ENCODE measurements around the gene TDRD12.
"Not testable (repeated sequence)": the region's sequence is repeated elsewhere in the genome, so short reads cannot be mapped to it uniquely, and the experiment has no call there.

Gene TDRD12

DNA sequence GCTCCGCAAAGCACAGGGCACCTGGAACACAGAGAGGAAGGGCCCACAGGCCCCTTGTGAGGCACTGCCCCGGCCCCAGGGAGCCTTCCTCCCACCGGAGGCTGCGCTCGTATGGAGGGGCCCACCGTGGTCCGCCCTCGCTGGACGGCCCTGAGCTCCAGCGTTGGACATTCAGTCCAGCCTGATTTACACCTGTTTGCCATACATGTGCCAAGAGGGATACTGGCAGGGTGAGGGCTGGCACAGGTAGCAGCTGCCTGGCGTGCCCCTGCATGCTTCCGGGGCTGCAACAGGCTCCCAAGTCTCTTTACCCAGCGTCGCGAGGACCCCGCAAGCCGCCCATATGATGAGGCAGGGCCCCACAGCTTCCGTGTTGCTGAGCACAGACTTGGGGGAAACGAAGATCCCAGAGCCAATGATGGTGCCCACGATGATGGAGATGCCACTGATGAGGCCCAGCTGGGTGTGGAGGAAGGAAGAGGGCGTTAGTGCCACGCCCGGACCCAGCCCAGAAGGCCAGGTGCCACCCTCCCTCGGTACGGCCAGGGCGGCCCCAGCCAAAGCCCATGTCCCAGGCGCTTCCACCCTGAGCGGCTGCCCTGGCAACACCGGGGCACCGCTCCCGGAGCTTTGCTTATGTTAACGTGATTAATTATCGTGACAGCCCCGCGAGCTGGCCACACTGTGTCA lies 144.9 kb downstream of the TDRD12 start:
- H3K4me3 ChIP-seq (ENCODE audit: low read depth, low read length): no peak overlapping the region
- no peak for DNase-seq (ENCODE audit: low read depth)
- TF ChIP-seq, protein P1, sequence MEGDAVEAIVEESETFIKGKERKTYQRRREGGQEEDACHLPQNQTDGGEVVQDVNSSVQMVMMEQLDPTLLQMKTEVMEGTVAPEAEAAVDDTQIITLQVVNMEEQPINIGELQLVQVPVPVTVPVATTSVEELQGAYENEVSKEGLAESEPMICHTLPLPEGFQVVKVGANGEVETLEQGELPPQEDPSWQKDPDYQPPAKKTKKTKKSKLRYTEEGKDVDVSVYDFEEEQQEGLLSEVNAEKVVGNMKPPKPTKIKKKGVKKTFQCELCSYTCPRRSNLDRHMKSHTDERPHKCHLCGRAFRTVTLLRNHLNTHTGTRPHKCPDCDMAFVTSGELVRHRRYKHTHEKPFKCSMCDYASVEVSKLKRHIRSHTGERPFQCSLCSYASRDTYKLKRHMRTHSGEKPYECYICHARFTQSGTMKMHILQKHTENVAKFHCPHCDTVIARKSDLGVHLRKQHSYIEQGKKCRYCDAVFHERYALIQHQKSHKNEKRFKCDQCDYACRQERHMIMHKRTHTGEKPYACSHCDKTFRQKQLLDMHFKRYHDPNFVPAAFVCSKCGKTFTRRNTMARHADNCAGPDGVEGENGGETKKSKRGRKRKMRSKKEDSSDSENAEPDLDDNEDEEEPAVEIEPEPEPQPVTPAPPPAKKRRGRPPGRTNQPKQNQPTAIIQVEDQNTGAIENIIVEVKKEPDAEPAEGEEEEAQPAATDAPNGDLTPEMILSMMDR (IDR thresholded peaks at IDR 0.05; ENCODE audit: control insufficient read depth, extremely low read depth, insufficient read depth): no peak

DNA sequence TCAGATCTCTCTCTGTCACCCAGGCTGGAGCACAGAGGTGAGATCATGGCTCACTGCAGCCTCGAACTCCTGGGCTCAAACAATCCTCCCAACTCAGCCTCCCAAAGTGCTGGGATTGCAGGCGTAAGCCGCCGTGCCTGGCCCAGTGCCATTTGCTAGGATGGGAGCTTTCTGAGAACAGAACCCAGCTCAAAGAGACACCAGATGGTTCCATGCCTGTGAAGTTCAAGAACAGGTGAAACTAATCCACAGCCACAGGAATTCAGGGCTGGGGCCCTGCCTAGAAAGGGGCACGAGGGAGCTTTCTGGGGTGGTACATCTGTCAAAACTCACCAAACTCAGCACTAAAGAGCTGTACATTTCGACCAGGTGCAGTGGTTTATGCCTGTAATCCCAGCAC lies 145.8 kb downstream of the TDRD12 start:
- TF ChIP-seq, protein P1 (IDR thresholded peaks at IDR 0.05; ENCODE audit: control insufficient read depth, extremely low read depth, insufficient read depth): no peak
- H3K4me3 ChIP-seq (ENCODE audit: low read depth, low read length): no peak overlapping the region
- DNase-seq (ENCODE audit: low read depth): no peak

DNA sequence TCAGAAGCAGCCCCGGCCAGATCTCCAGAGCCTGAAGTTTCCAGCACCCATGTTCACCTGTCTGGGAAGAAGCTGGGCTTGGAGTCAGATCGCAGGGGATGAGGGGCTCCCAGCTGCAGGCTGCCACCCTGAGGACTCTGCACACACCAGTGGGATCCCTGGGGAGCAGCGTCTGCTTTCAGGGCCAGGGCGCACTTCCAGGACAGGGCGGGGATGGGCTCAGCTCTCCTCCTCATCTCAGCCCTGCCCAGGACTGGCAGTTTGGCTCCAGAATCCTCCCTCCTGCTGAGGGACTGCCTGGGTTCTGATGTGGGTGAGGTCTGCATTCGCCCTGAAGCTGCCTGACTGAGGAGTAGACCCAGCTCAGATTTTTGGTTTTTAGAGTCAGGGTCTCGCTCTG lies 146.5 kb downstream of the TDRD12 start:
- no peak overlapping the region for H3K4me3 ChIP-seq (ENCODE audit: low read depth, low read length)
- TF ChIP-seq, protein P1 (IDR thresholded peaks at IDR 0.05; ENCODE audit: control insufficient read depth, extremely low read depth, insufficient read depth): no peak
- DNase-seq (ENCODE audit: low read depth): no peak

DNA sequence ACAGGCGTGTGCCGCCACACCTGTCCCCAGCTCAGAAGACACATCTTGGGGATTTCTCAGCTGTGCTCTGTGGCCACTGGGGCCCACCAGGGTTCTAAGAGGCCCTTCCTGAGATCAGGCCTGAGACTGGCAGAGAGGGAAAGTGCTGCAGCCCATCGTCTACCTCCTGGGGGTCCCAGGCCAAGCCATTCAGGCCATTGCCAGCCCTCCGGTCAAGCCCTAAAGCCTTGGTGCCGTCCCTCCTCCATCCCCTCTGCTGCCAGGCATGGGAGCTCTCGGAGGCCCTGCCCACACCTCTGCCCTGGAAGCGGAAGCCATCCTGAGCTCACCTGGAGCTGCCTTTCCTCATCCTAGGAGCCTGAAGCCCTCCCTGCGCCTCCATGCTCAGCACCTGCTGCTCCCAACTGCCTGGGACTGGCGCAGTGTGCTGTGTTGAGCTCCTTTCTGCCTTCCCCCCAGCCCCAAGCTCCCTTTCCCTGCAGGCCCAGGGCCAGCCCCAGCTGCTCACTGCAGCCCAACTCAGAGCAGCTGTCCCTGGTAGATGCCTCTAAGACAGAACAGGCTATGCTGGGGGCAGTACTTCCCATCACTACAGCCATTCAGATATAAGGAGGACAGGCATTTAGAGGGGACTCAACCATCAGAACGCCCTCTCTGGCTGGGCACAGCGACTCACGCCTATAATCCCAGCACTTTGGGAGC lies 147.1 kb downstream of the TDRD12 start:
- DNase-seq (ENCODE audit: low read depth): no peak
- no peak overlapping the region for H3K4me3 ChIP-seq (ENCODE audit: low read depth, low read length)
- TF ChIP-seq, protein P1 (IDR thresholded peaks at IDR 0.05; ENCODE audit: control insufficient read depth, extremely low read depth, insufficient read depth): no peak

DNA sequence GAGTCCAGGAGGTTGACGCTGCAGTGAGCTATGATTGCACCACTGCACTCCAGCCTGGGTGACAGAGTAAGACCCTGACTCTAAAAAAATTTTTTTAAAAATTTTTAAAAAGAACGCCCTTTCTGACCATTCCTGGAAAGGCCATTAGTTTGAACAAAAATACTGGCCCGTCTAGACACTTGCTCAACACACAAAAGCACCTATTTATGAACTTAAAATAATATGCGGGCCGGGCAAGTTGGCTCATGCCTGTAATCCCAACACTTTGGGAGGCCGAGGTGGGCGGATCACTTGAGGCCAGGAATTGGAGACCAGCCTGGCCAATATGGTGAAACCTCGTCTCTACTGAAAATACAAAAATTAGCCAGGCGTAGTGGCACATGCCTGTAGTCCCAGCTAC lies 147.9 kb downstream of the TDRD12 start:
- H3K4me3 ChIP-seq (ENCODE audit: low read depth, low read length); DNase-seq (ENCODE audit: low read depth): not testable (repeated sequence)

DNA sequence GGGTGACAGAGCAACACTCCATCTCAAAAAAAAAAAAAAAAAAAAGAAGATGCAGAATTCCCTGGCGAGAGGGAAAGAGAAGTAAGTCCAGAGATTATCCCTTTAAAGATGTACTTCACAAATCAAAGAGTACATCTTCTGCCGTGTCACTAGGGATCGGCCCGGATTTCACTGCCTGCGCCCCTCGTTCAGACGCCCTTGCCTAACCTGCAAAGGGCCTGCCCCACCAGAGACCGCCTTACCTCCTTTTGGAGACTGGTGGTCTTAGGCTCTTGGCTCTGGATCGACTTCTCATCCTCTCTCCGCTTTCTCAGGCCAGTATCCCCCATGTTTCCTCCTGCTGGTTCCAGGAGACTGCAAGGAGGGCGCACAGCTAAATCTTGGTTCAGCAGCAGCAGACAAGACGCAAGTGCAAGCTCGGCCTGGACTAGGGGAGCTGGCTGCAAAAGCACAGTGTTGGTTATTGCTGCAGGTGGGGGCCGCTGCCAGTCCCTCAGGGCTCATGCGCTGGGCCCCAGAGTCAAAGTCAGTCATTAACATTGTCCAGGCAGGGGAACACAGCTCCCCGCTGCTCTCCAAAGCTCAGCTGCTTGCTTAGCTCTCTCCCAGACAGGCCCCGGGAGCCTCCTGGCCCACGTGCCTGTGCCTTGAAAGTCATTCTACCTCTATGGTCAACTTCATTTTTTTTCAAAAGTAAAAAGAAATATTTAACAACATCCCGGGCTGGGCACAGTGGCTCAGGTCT lies 148.8 kb downstream of the TDRD12 start:
- no peak overlapping the region for H3K4me3 ChIP-seq (ENCODE audit: low read depth, low read length)
- DNase-seq (ENCODE audit: low read depth): no peak
- TF ChIP-seq, protein P1 (IDR thresholded peaks at IDR 0.05; ENCODE audit: control insufficient read depth, extremely low read depth, insufficient read depth): no peak

DNA sequence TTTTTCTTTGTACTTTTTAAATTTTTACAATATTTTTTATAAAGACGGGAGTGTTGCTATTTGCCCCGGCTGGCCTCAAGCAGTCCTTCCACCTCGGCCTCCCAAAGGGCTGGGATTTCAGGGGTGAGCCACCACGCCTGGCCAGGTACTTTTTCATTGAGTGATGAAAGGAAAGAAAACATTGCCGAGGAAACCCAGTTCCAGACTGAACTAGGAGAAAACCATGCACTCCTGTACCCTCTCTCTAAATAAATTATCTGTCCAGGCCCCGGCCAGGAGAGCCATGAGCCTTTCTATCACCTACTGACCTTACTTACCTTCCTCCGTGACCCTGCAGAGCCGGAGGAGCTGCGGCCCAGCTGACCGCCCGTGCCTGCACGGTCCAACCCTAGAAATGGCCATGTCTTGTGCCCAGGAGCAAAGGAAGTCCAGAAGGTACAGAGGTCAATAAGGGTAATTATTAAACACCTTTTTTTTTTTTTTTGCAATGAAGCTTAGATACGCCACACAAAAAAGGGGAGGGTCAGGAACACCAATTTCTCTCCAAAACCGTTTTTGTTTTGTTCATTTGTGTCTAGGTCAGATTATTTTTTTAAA lies 149.9 kb downstream of the TDRD12 start, which contains the start of gene SLC7A9:
TSS of gene SLC7A9 (minus strand) at position 399 of the 597 bp plus-strand sequence. CDS start 1,233 bp downstream, outside the sequence.
- H3K4me3 ChIP-seq (ENCODE audit: low read depth, low read length): no peak within 1 kb of the TSS
- DNase-seq (ENCODE audit: low read depth): no peak
- TF ChIP-seq, protein P1 (IDR thresholded peaks at IDR 0.05; ENCODE audit: control insufficient read depth, extremely low read depth, insufficient read depth): no peak

All from LNCaP clone FGC (cell line).